PFSK-1 (cell line): Measurements from ENCODE around the gene FIBP.

ENCODE experiments used
- POLR2AphosphoS5 ChIP-seq: IDR thresholded peaks from 2 replicates; pipeline ENCODE4 v1.6.1; 2012; ENCODE audit warnings: low read depth, mild to moderate bottlenecking, control low read depth, low read length, moderate library complexity
- TAF1 ChIP-seq: IDR thresholded peaks from 2 replicates; pipeline ENCODE4 v1.6.1; 2012; ENCODE audit warnings: low read length, control low read depth, borderline replicate concordance; ENCODE audit not compliant: insufficient read depth
- TF ChIP-seq, protein P1 (sequence below), 2 experiments: IDR thresholded peaks; 2 replicates each; pipeline versions ENCODE4 v1.6.1 to v1.8.0; 2011 to 2012; ENCODE audit warnings: low read depth in 2 of 2, low read length in 2 of 2, control low read depth in 1 of 2, inconsistent platforms in 1 of 2, mild to moderate bottlenecking in 1 of 2, moderate library complexity in 1 of 2; ENCODE audit not compliant: insufficient read depth in 1 of 2

DNA sequence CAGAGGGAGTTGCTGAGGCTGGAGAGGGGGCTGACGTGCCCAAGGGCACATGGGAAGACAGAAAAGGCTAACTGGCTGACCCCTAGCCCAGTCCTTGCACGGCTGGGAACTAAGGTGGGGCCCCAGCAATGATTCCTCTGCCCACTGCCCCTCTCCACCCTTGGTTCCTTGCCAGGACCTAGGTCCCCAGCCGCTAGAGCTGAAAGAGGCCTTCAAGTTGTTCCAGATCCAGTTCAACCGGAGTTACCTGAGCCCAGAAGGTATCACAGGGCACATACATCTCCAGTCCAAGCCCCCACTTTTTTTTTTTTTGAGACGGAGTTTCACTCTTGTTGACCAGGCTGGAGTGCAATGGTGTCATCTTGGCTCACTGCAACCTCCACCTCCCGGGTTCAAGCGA lies 8.2 kb downstream of the FIBP start:
- no peak for TF ChIP-seq POLR2AphosphoS5
- no peak for TF ChIP-seq TAF1
- TF ChIP-seq, protein P1, sequence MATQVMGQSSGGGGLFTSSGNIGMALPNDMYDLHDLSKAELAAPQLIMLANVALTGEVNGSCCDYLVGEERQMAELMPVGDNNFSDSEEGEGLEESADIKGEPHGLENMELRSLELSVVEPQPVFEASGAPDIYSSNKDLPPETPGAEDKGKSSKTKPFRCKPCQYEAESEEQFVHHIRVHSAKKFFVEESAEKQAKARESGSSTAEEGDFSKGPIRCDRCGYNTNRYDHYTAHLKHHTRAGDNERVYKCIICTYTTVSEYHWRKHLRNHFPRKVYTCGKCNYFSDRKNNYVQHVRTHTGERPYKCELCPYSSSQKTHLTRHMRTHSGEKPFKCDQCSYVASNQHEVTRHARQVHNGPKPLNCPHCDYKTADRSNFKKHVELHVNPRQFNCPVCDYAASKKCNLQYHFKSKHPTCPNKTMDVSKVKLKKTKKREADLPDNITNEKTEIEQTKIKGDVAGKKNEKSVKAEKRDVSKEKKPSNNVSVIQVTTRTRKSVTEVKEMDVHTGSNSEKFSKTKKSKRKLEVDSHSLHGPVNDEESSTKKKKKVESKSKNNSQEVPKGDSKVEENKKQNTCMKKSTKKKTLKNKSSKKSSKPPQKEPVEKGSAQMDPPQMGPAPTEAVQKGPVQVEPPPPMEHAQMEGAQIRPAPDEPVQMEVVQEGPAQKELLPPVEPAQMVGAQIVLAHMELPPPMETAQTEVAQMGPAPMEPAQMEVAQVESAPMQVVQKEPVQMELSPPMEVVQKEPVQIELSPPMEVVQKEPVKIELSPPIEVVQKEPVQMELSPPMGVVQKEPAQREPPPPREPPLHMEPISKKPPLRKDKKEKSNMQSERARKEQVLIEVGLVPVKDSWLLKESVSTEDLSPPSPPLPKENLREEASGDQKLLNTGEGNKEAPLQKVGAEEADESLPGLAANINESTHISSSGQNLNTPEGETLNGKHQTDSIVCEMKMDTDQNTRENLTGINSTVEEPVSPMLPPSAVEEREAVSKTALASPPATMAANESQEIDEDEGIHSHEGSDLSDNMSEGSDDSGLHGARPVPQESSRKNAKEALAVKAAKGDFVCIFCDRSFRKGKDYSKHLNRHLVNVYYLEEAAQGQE (IDR thresholded peaks at IDR 0.05; ENCODE audit: insufficient read depth in 1 of 2, low read depth in 2 of 2, low read length in 2 of 2), result no peak
